Mucosa of stomach (tissue), 1 donor: ENCODE measurements around the gene PCSK2.
A peak's percentile ranks its signal among the peaks of the same experiment; 100 is the strongest.
"Not testable (repeated sequence)": the region's sequence is repeated elsewhere in the genome, so short reads cannot be mapped to it uniquely, and the experiment has no call there.

Experiments
- H3K27me3 ChIP-seq: one replicate; pipeline ENCODE4 v1.7.0; 2013; ENCODE audit warnings: mild to moderate bottlenecking, low read length; ENCODE audit not compliant: control insufficient read depth, insufficient read depth
- H3K36me3 ChIP-seq: one replicate; pipeline ENCODE4 v1.7.0; 2013; ENCODE audit warnings: low read length; ENCODE audit not compliant: control insufficient read depth, insufficient read depth
- H3K4me1 ChIP-seq: one replicate; pipeline ENCODE4 v1.7.0; 2013; ENCODE audit warnings: mild to moderate bottlenecking, low read length; ENCODE audit not compliant: control insufficient read depth, insufficient read depth
- H3K4me3 ChIP-seq: one replicate; pipeline ENCODE4 v1.7.0; 2013; ENCODE audit warnings: low read length
- H3K9ac ChIP-seq: one replicate; pipeline ENCODE4 v1.7.0; 2013; ENCODE audit warnings: mild to moderate bottlenecking, low read length, moderate library complexity
- H3K9me3 ChIP-seq: one replicate; pipeline ENCODE4 v1.7.0; 2013; ENCODE audit warnings: mild to moderate bottlenecking, low read length, moderate library complexity; ENCODE audit not compliant: control insufficient read depth
- donor health status: Pancreatic carcinoma.

PCSK2 gene

DNA sequence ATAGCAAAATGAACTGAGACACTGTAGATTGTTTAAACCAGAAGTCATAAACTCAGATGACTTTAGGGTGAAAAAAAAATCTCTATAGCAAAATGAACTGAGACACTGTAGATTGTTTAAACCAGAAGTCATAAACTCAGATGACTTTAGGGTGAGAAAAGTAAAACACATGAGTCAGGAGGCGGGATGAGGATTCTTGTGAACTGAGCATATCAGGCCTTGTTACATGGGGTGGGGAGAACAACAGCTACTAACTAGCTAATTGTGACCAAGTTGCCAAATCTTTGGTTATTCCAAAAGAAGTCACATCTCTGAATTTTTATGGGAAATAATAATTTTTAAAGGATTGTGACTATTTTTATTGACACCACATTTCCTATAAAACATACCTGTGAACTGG lies 7.0 kb upstream of the PCSK2 start:
- not testable (repeated sequence) for H3K36me3 ChIP-seq, H3K9ac ChIP-seq, H3K4me1 ChIP-seq, H3K9me3 ChIP-seq, H3K27me3 ChIP-seq, H3K4me3 ChIP-seq

DNA sequence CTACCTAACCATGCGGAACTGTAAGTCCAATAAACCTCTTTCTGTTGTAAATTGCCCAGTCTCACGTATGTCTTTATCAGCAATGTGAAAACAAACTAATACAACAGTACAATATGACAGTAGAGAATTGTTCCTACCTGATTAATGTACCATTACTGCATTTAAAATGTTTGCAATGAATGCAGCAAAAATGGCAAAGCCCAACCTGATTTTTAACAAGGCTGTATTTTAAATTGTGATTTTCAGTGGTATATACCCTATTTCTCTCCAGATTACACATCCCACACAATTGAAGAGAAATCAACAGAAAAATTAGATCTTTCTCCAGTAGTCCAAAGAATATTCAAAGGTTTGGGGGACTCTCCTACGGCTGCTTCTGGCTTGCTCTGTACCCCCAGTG lies 3.3 kb upstream of the PCSK2 start:
- H3K27me3 ChIP-seq, result peaks cover 32% of the 10 kb centered on the region
- no peaks in the 10 kb centered on the region for H3K36me3 ChIP-seq
- no peaks in the 10 kb centered on the region for H3K4me1 ChIP-seq
- H3K9me3 ChIP-seq, result no peaks in the 10 kb centered on the region
- H3K9ac ChIP-seq, result no peak overlapping the region
- H3K4me3 ChIP-seq, result no peak overlapping the region

DNA sequence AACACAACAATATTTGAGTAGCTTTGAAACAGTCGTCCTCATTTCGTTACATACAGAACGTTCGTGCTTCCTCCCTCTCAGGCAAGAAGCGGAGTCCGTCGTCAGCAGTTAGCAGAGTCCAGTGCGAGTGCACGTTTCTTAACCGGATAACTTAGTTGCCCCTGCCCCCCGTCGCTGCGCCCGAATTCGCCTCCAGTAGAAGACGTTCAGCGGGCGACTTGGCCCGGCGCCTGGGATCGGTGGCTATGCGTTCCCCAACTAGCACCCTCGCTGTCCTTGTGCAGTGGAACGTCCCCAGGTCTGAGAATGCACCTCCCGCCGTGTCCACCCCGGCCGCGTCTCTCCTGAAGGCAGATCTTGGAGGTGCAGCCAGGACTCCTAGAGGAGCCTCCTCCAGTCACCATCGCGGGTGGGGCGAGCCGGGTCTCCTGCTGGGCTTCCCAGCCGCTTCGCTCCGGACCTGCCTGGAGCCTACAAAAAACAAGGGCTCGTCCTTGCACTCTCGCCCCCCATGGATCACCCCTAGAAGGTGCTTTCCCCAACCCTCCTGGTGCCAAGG lies 910 bp upstream of the PCSK2 start:
- peaks cover 42% of the 10 kb centered on the region for H3K27me3 ChIP-seq
- H3K9me3 ChIP-seq, result no peaks in the 10 kb centered on the region
- no peaks in the 10 kb centered on the region for H3K4me1 ChIP-seq
- peak overlapping the region; percentile 28 for H3K9ac ChIP-seq
- H3K36me3 ChIP-seq, result no peaks in the 10 kb centered on the region
- no peak overlapping the region for H3K4me3 ChIP-seq

DNA sequence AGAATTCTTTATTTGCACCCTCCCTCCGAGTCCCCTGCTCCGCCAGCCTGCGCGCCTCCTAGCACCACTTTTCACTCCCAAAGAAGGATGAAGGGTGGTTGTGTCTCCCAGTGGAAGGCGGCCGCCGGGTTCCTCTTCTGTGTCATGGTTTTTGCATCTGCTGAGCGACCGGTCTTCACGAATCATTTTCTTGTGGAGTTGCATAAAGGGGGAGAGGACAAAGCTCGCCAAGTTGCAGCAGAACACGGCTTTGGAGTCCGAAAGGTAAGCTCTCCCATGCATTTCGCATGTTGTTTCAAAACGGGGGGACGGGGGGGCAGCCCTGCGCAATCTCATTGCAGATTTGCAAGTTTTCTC lies 357 bp downstream of the PCSK2 start:
- H3K9me3 ChIP-seq, result no peaks in the 10 kb centered on the region
- H3K4me1 ChIP-seq, result no peaks in the 10 kb centered on the region
- H3K27me3 ChIP-seq, result peaks cover 42% of the 10 kb centered on the region
- H3K36me3 ChIP-seq, result no peaks in the 10 kb centered on the region
- H3K9ac ChIP-seq, result no peak overlapping the region
- no peak overlapping the region for H3K4me3 ChIP-seq

DNA sequence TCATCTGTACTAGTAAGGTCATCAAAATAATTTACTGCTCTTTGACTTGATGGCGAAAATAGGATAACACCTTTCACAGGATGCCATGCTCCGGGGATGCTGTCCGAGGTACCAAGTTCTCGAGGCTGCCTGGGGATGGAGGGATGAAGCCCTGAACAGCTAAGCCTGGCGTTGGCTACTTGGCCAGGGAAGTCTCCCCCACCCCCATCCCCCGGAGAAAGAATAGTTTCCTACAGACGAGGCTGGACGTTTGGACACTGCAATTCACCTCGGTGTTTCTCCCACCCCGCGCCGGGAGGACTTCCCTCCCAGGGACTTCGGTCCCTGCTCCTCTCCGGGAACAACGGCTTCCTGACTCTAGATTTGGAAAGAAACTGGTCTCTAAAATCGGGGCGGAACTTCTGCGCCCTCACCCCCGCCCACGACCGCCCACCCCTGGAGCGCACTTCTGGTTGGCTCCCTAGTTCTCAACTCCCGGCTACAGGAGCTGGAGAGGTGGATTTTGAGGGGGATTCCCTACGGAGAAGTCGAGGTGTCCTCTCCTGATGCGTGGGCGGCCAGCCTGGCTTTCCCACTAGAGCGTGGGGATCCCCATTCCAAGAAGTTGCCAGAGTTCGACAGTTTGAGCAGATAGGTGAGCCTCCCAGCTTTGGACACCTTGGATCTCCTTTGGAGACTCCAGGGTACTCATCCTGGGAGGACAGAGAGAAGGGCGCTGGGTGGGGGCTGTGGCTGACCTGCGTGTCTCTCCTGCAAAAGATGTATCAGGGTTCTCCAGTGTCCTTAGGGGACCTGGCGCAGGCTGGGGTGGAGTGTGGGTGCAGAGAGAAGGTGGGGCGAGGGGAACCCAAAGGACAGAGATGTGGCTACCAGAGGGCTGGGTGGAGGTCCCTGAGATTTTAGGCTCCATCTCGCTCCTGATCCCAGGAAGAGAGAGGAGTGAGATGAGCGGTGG lies 1.1 kb downstream of the PCSK2 start:
- Histone ChIP-seq H3K9ac (no peak overlapping the region), H3K4me3 (no peak overlapping the region), H3K9me3 (no peaks in the 10 kb centered on the region), H3K36me3 (no peaks in the 10 kb centered on the region), H3K27me3 (peaks cover 42% of the 10 kb centered on the region), H3K4me1 (no peaks in the 10 kb centered on the region)

DNA sequence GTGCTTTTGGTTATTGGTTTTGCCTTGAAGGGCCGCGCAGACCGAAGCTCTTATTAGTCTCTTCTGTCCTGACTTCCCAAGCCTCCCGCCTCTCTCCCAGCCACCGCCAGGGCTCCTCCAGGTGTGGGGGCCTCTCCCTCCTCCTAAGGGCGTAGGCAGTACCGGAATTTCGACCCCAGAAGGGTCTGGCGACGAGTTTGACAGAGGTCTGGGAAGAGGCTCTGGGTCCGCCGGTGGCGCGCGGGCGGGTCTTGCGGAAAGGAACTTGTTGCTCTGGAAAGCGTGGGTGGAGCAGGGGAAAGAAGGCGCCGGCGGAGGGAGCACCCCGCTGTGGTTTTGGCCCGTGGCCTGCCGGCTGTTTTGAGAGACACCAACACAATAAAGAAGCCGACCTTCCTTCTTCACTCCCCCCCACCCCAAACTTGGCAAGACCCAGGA lies 1.8 kb downstream of the PCSK2 start:
- H3K4me3 ChIP-seq, result no peak overlapping the region
- peaks cover 42% of the 10 kb centered on the region for H3K27me3 ChIP-seq

DNA sequence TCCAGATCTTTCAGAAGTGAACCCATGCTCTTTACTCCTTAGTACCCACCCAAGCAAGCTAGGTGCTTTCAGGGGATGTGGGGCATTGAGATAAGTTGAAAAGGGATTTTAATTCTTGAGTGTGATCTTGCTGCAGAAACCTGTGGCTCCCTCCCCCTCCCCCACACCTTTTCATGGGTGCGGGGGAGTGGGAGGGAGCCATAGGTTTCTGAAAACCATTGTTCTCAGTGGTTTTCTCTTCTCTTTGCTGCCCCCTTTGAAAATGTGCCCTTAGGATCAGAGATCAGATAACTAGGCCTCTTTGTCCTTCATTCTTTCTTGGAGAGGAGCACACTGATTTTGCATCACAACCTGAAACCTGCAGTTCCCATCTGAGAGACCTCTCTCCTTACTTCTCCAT lies 2.4 kb downstream of the PCSK2 start:
- no peaks in the 10 kb centered on the region for H3K4me1 ChIP-seq
- H3K27me3 ChIP-seq, result peaks cover 42% of the 10 kb centered on the region
- H3K36me3 ChIP-seq, result no peaks in the 10 kb centered on the region
- H3K4me3 ChIP-seq, result no peak overlapping the region
- H3K9ac ChIP-seq, result no peak overlapping the region
- H3K9me3 ChIP-seq, result no peaks in the 10 kb centered on the region

More for the DNA sequence above, 1.8 kb downstream of the PCSK2 start:
- H3K9me3 ChIP-seq, result no peaks in the 10 kb centered on the region
- H3K9ac ChIP-seq, result no peak overlapping the region
- no peaks in the 10 kb centered on the region for H3K36me3 ChIP-seq
- no peaks in the 10 kb centered on the region for H3K4me1 ChIP-seq

DNA sequence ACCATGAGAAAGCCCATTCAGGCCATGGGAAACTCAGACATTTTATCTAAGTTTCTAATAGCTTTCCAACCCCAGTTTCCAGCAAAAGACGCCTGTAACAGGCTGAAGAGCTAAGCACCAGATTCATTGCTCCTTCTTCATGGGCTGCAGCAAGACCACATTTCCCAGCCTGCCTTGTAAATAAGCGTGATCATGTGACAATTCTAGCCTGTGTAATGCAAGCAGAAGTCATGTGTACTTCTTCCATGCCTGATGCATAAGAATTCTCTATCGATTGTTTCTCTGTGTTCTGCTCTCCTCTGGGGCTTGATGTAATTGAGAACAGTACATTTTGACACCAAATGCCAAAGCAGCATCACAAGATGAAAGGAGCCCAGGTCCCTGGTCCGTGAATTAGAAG lies 6.8 kb downstream of the PCSK2 start:
- Histone ChIP-seq H3K9ac (no peak overlapping the region), H3K27me3 (peaks cover 9% of the 10 kb centered on the region), H3K9me3 (no peaks in the 10 kb centered on the region), H3K4me3 (no peak overlapping the region), H3K36me3 (no peaks in the 10 kb centered on the region), H3K4me1 (no peaks in the 10 kb centered on the region)

DNA sequence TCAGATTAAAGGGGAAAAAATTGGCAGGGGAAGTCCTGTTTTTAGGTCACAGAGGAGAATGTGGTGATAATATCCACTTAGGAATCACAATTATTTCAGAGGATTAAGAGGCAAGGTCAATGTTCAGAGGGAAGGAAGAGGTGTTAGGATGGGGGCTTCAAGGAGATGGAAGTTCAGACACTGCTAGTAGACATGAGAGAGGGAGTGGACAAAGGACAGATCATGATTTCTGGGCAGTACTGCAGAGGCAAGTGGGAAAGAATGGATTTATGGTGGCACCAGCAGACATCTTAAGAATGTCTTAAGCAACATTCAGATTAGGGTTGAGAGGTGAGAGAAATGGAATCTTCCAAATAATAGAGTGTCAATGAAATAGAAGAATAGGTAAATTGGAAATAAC lies 9.9 kb downstream of the PCSK2 start:
- Histone ChIP-seq H3K4me3 (no peak overlapping the region), H3K9ac (no peak overlapping the region)

DNA sequence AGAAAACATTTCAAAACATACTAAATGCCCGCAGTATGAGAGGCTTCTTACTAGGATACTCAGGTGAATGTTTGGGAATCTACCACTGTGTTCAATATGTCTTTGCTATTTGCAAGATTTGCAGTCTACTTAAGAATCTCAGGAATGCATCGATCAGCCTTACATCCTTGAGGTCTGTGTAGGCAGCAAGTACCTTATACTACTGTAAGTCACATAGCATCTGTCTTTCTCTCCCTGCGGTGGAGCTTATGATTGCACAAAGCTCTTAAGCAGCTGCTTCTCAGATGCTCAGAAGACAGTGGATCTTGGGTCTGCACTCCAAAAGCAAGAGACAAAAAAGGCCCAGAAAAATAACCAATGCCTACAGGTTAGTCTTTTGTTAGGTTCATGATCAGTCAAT lies 21.4 kb downstream of the PCSK2 start:
- H3K36me3 ChIP-seq, result no peaks in the 10 kb centered on the region
- no peaks in the 10 kb centered on the region for H3K27me3 ChIP-seq
- H3K9me3 ChIP-seq, result no peaks in the 10 kb centered on the region
- H3K9ac ChIP-seq, result no peak overlapping the region
- no peak overlapping the region for H3K4me3 ChIP-seq
- H3K4me1 ChIP-seq, result no peaks in the 10 kb centered on the region

More for the DNA sequence above, 9.9 kb downstream of the PCSK2 start:
- Histone ChIP-seq H3K9me3 (no peaks in the 10 kb centered on the region), H3K36me3 (no peaks in the 10 kb centered on the region), H3K4me1 (no peaks in the 10 kb centered on the region), H3K27me3 (no peaks in the 10 kb centered on the region)

DNA sequence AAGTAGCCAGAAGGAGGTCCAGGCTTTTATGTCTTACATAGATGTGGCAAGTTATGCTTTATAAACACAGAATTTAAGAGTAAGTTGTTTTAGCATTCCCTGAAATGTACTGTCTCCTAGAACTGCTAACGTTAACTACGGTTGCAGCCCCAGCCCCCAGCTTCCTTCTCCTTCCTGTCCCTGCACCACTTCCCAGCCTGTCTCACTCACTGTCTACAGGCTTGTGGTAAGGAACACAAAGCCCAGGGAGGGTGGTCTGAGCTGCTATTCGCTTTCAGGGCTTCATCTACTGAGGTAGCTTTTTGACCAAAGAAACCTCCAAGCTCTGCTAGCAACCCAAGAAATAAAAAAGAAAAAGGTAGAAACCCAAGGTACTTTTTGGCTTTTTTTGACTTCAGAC lies 35.9 kb downstream of the PCSK2 start:
- no peak overlapping the region for H3K9ac ChIP-seq
- no peaks in the 10 kb centered on the region for H3K9me3 ChIP-seq
- H3K36me3 ChIP-seq, result no peaks in the 10 kb centered on the region
- no peaks in the 10 kb centered on the region for H3K4me1 ChIP-seq
- no peak overlapping the region for H3K4me3 ChIP-seq
- no peaks in the 10 kb centered on the region for H3K27me3 ChIP-seq

DNA sequence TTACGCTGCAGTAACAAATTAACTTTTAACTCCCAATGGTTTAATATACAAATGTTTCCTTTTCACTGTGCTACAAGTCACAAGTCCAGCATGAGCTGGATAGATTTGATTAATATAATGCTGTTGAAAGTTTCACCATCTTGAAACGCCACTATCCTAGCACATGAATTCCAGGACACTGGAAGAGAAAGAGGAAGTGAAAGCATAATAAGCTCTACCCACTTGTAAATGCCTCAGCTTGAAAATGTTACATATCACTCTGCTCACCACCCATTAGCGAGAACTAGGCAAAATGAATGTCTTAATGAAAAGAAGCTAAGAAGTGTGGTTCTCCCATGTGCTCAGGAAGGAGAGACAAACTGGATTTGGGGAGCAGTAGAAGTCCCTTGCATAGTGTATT lies 46.9 kb downstream of the PCSK2 start:
- Histone ChIP-seq H3K27me3 (no peaks in the 10 kb centered on the region), H3K9ac (no peak overlapping the region), H3K36me3 (no peaks in the 10 kb centered on the region), H3K4me1 (no peaks in the 10 kb centered on the region), H3K4me3 (no peak overlapping the region), H3K9me3 (no peaks in the 10 kb centered on the region)
